Body of pancreas (tissue), 4 donors: ENCODE measurements around the gene BUD31. TPM values are rescaled to one million over a fixed set of nuclear protein-coding genes. Genes with fewer than 3 reads are reported as not detected.

Source experiments
- ATAC-seq: fragments of 150-250 bp; one replicate; pipeline ENCODE4 v1.9.1; 2016
- DNase-seq, 4 donors: peaks; one replicate each; pipeline ENCODE4 v3.0.0-alpha.2; 2019
- H3K27ac ChIP-seq, 4 donors: fragments of 200-600 bp; sonication (generic); 1 replicate in 3 of 4; 2 replicates in 1 of 4; pipeline versions ENCODE4 v1.5.1 to v1.6.1; 2016 to 2019; ENCODE audit warnings: mild to moderate bottlenecking in 1 of 4, mixed read lengths in 1 of 4, moderate library complexity in 1 of 4
- H3K27me3 ChIP-seq, 2 donors: fragments of 200-600 bp; sonication (generic); one replicate each; pipeline ENCODE4 v1.6.0; 2016; ENCODE audit warnings: mild to moderate bottlenecking in 1 of 2
- H3K36me3 ChIP-seq, 2 donors: fragments of 200-600 bp; sonication (generic); replicated peaks in 1 of 2; 2 replicates each; pipeline ENCODE4 v1.5.1; 2016; ENCODE audit warnings: low read depth in 2 of 2; ENCODE audit not compliant: insufficient read depth in 1 of 2
- H3K4me1 ChIP-seq: fragments of 200-600 bp; sonication (generic); one replicate; pipeline ENCODE4 v1.6.0; 2016
- H3K4me3 ChIP-seq, 2 donors: fragments of 200-600 bp; sonication (generic); 1 replicate in 1 of 2; 2 replicates in 1 of 2; pipeline ENCODE4 v1.5.1; 2016 to 2019
- H3K9me3 ChIP-seq, 3 donors: fragments of 200-600 bp; sonication (generic); 1 replicate in 2 of 3; 2 replicates in 1 of 3; pipeline ENCODE4 v1.5.1; 2016
- CTCF ChIP-seq, 7 experiments: fragments of 450-650 bp in 4 of 7; fragments of 200-600 bp in 3 of 7; sonication (generic) in 3 of 7; IDR thresholded peaks; one replicate each; pipeline ENCODE4 v1.5.1; 2016 to 2019; ENCODE audit warnings: antibody characterized with exemption in 7 of 7
- POLR2A ChIP-seq, 3 donors: fragments of 450-650 bp; IDR thresholded peaks; one replicate each; pipeline ENCODE4 v1.6.1; 2016; ENCODE audit warnings: antibody characterized with exemption in 3 of 3, mild to moderate bottlenecking in 2 of 3
- WGBS, 2 donors: methylation state at CpG; one replicate each; pipeline ENCODE4 v1.1.5; 2017; 5-methylcytosine and 5-hydroxymethylcytosine counted together
- intact Hi-C: fragments of 100-400 bp; cut with DNase I; formaldehyde crosslinking; loops from one replicate; pipeline ENCODE4 v1.15.1; 2023
- total RNA-seq, 2 donors: library from RNA; depleted of rRNA; stranded (reverse); fragments of >200 nt; gene quantifications; one replicate each; pipeline ENCODE4 v1.1.0, GENCODE V29; 2016

Gene BUD31
- total RNA-seq, 2 donors from 2014 or later: 29.6 to 31.6 TPM

GRCh38 chr7:99404235-99404976 lies 4.4 kb upstream of the BUD31 start:
- ATAC-seq (no peak), DNase-seq (peak in 1 of 4 donors; percentile 34)
- Histone ChIP-seq H3K4me1 (peaks cover 33% of the 10 kb centered on the region), H3K36me3 (peaks cover 0 to 18% of the 10 kb centered on the region in 2 donors), H3K4me3 (no peak overlapping the region), H3K9me3 (no peaks in the 10 kb centered on the region), H3K27ac (no peak overlapping the region), H3K27me3 (no peaks in the 10 kb centered on the region)
- 73 to 83% methylated on average over 13 to 18 of the region's 18 CpGs for WGBS, 2 donors
- intact Hi-C loops: no loop called here
- TF ChIP-seq POLR2A (IDR thresholded peaks at IDR 0.05) (no peak), CTCF (IDR thresholded peaks at IDR 0.05) (no peak)

- Histone ChIP-seq H3K9me3 (no peaks in the 10 kb centered on the region), H3K4me3 (no peak overlapping the region), H3K27me3 (no peaks in the 10 kb centered on the region), H3K36me3 (peaks cover 0 to 13% of the 10 kb centered on the region in 2 donors), H3K4me1 (peaks cover 36% of the 10 kb centered on the region), H3K27ac (no peak overlapping the region)
- 88 to 91% methylated on average over 6 to 10 of the region's 10 CpGs for WGBS, 2 donors
- DNase-seq: no peak
- TF ChIP-seq POLR2A (IDR thresholded peaks at IDR 0.05) (no peak), CTCF (IDR thresholded peaks at IDR 0.05) (no peak)
- ATAC-seq: no peak
- intact Hi-C loops: no loop called here
These were observed 3.8 kb upstream of the BUD31 start for GRCh38 chr7:99404977-99405320.

GRCh38 chr7:99406557-99406956 lies 2.2 kb upstream of the BUD31 start:
- Histone ChIP-seq H3K27me3 (no peaks in the 10 kb centered on the region), H3K9me3 (no peaks in the 10 kb centered on the region), H3K27ac (no peak overlapping the region), H3K4me1 (peaks cover 45% of the 10 kb centered on the region), H3K4me3 (no peak overlapping the region), H3K36me3 (peaks cover 0 to 13% of the 10 kb centered on the region in 2 donors)
- WGBS, 2 donors: 57 to 64% methylated on average over 1 of the region's 1 CpG
- ATAC-seq: no peak
- no peak for DNase-seq
- no peak for TF ChIP-seq CTCF (IDR thresholded peaks at IDR 0.05)
- TF ChIP-seq POLR2A (IDR thresholded peaks at IDR 0.05): no peak
- intact Hi-C loops: no loop called here

GRCh38 chr7:99407872-99408378 lies 844 bp upstream of the BUD31 start:
- H3K4me3 ChIP-seq: peak overlapping the region; percentile 87 to 93
- peak overlapping the region; percentile 95 to 100 (median 98) for H3K27ac ChIP-seq
- WGBS, 2 donors: 0% methylated on average over 21 to 28 of the region's 28 CpGs
- H3K27me3 ChIP-seq: no peaks in the 10 kb centered on the region
- intact Hi-C loops: no loop called here
- ATAC-seq: peak; percentile 35
- H3K36me3 ChIP-seq: peaks cover 2 to 20% of the 10 kb centered on the region in 2 donors
- H3K4me1 ChIP-seq: peaks cover 45% of the 10 kb centered on the region
- no peaks in the 10 kb centered on the region for H3K9me3 ChIP-seq
- DNase-seq: peak; percentile 55 to 59 (median 58)
- TF ChIP-seq CTCF (IDR thresholded peaks at IDR 0.05) (no peak), POLR2A (IDR thresholded peaks at IDR 0.05) (no peak)

- ATAC-seq: no peak
- H3K27me3 ChIP-seq: no peaks in the 10 kb centered on the region
- no peaks in the 10 kb centered on the region for H3K9me3 ChIP-seq
- peaks cover 10 to 19% of the 10 kb centered on the region in 2 donors for H3K36me3 ChIP-seq
- no peak for TF ChIP-seq POLR2A (IDR thresholded peaks at IDR 0.05)
- no peak for TF ChIP-seq CTCF (IDR thresholded peaks at IDR 0.05)
- peak overlapping the region; percentile 95 to 100 (median 98) for H3K27ac ChIP-seq
- no peak for DNase-seq
- 1% methylated on average over 18 of the region's 18 CpGs for WGBS, 2 donors
- intact Hi-C loops: no loop called here
- H3K4me1 ChIP-seq: peaks cover 45% of the 10 kb centered on the region
- H3K4me3 ChIP-seq: peak overlapping the region; percentile 87 to 93
These were observed 413 bp downstream of the BUD31 start for GRCh38 chr7:99409192-99409572.
